ENCODE measurements around the gene MIOX.
"Not testable (repeated sequence)": the region's sequence is repeated elsewhere in the genome, so short reads cannot be mapped to it uniquely, and the experiment has no call there.

The MIOX gene

GRCh38 chr22:50518606-50519005 lies 31.9 kb downstream of the MIOX start:
- no peak for DNase-seq

- DNase-seq = no peak
Measured at GRCh38 chr22:50519151-50519550, 32.5 kb downstream of the MIOX start.

GRCh38 chr22:50520184-50520583 lies 33.5 kb downstream of the MIOX start:
- not testable (repeated sequence) for DNase-seq

DNA sequence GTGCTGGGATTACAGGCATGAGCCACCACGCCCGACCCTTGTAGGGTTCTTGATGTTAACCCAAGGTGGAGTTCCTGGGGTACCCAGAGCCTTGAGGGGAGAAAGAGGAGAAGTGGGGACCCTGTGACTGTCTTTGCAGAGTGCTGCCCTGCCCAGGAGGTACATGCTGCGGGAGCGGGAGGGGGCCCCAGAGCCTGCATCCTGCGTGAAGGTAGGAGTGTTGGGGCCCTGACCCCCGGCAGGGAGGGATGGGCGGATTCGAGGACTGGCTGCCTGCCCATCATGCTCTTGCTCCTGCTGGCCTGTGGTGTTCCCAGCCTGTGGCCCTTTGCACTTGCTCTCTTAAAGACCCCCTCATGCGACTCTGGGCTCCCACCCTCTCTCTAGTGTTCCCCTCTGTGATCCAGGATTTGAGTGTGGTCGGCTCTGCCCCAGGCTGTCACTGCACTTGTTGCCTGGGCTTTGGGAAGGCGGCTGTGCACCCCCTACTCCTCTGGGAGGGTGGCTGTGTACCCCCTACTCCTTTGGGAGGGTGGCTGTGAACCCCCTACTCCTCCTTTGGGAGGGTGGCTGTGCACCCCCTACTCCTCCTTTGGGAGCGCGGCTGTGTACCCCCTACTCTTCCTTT lies 34.3 kb downstream of the MIOX start:
- DNase-seq = no peak

DNA sequence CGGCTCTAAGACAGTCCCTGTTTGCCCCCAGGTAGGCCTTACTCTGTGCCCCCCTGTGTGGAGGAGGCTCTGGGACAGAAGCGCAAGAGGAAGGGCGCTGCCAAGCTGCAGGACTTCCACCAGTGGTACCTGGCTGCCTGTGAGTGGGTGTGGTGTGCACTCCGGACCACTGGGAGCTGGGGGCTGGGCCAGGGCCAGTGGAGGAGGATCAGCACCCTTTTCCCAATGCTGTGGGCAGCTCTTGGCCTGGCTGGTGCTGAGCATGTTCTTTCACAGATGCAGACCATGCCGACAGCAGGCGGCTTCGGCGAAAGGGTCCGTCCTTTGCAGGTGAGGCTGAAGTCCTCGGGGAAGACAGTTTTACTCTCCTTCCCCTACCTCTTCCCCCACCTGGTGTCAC lies 35.1 kb downstream of the MIOX start:
- no peak for DNase-seq

GRCh38 chr22:50522208-50522805 lies 35.6 kb downstream of the MIOX start:
- no peak for DNase-seq

DNA sequence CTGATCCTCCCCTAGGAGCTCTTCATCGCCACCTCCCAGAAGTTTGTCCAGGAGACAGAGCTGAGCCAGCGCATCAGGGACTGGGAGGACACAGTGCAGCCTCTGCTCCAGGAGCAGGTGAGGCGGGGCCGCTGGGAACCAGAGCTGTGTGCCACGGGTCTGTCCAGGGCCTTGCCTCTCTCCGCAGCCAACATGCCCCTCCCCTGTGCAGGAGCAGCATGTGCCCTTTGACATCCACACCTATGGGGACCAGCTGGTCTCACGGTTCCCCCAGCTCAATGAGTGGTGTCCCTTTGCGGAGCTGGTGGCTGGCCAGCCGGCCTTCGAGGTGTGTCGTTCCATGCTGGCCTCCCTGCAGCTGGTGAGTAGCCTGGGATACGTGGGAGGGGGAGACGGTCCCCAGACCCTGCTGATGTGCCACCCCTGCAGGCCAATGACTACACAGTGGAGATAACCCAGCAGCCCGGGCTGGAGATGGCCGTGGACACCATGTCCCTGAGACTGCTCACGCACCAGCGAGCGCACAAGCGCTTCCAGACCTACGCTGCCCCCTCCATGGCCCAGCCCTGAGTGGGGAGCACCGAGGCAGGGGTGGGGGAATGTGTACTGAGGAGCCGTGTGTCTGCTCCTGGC lies 36.3 kb downstream of the MIOX start:
- no peak for DNase-seq

- no peak for DNase-seq
Measured at GRCh38 chr22:50523458-50523805, 36.8 kb downstream of the MIOX start.

GRCh38 chr22:50523806-50524675 lies 37.4 kb downstream of the MIOX start:
- no peak for DNase-seq

DNA sequence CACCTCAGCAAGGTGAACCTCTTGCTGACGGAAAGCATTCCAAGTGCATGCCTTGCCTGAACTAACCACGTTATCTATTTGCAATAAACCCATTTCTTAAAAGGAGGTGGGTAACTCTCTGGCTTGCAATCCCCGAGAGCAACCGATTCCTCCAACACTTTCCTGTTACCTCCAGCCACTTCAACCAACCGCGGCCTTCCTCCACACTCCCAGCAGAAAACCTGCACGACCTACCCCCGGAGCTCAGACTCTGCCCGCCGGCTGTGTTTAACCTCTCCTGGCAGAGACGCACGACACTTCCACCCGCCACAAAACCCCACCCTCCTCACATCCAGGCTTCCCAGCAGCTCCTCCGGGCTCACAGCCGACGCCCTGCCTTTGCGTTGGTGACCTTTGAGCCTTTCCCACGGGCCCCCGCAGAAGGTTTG lies 38.0 kb downstream of the MIOX start:
- no peak for DNase-seq

DNA sequence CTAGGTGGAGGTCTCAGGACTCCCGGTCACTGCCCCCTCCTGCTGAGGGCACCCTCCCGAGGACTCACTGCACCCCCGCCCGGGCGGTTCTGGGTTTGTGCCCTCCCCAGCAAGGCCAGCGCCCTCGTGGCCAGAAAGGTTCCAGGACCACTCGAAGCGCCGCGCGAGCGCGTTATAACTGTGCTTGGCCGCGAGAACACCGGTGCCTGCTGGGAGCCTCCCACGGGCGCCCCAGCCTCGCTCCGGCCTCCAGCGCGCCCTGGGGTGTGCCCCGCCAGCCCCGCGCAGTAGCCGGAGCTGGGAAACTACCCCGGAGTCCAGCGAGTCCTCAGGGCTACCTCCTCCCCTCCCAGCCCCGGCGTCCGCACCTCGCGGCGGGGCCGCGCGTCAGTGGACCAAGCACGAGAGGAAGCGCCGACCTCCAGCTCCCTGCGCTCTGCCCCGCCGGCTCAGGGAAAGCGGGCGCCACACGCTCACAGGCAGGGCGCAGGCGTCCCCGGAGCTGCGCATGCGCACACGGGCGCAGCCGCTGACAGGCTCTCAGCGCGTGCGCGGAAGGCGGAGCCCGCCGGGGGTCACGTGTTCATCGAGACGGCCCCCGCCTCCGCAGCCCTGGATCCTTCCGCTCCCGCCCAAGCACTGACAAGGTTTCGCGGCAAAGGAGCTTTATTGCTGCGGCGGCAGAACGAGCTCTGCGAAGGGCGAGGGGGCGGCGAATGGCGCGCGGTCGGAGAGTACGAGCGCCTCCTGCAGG lies 38.6 kb downstream of the MIOX start, which contains the start of gene SCO2:
TSS of gene SCO2 (minus strand) at position 495 of the 754 bp plus-strand sequence. CDS start 1,187 bp downstream, outside the sequence.
- DNase-seq = peak; percentile 92

GRCh38 chr22:50525858-50526107 lies 39.1 kb downstream of the MIOX start:
- DNase-seq = no peak

- DNase-seq = peak; percentile 55
Measured at GRCh38 chr22:50526108-50526833, 39.6 kb downstream of the MIOX start.

- no peak for DNase-seq
Measured at GRCh38 chr22:50526834-50527801, 40.5 kb downstream of the MIOX start.

DNA sequence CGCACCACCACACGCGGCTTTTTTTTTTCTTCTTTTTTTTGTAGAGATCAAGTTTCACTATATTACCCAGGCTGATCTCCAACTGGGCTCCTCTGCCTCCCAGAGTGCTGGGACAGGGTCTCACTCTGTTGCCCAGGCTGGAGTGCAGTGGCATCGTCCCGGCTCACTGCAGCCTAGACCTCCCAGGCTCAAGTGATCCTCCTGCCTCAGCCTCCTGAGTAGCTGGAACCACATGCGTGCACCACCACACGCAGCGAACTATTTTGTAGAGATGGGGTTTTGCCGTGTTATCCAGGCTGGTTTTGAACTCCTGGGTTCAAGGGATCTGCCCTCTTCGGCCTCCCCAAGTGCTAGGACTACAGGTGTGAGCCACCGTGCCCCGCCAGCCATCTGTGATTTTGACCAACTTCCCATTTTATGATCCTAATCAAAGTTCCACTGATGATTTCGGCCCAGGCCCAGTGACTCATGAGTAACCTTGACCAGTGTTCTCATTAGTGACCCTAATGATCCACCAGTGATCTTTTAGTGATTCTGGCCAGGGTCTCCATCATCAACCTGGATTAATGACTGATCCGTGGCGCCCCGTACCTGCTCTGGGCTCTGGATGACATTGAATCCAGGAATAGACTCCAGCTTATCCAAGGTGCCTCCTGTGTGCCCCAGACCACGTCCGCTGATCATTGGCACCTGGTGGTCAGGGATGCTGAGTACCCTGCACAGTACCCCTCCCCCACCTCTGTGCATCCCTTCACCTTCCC lies 41.4 kb downstream of the MIOX start:
- DNase-seq = no peak

- DNase-seq = no peak
Measured at GRCh38 chr22:50528682-50529415, 42.2 kb downstream of the MIOX start.

DNA sequence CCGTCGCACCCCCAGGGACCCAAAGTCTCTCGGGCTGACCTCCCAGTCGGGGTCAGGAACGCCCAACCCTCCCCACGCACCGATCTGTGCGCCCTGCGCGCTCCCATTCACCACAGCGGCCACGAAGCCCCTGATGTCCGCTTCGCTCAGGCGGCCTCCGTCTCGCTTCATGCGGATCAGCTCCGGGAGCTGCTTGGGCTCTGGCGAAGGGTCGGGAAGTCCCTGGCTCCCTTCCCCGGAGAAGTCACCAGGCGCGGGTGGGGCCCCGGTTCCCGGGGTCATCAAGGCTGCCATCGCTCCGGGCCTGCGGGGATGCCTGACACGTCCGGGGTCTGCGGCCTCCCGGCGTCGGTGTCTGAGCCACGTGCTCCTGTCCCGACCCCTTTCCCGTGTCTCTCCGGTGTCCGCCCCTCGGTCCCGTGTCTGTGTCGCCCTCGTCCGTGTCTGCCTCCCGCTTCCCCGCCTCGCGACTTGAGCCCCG lies 42.8 kb downstream of the MIOX start:
- DNase-seq = no peak

GRCh38 chr22:50529897-50530579 lies 43.4 kb downstream of the MIOX start, which contains the start of gene TYMP:
TYMP (minus strand) TSS chr22:50530012; CDS start chr22:50529709, 303 bp downstream.
- DNase-seq = no peak

GRCh38 chr22:50530580-50530876 lies 43.9 kb downstream of the MIOX start:
- DNase-seq = no peak

Measured in DMS153 (cell line).